OCI-LY1 (cell line): ENCODE results near the gene RFC1.
A peak's percentile ranks its signal among the peaks of the same experiment; 100 is the strongest.
"Not testable (repeated sequence)": the region's sequence is repeated elsewhere in the genome, so short reads cannot be mapped to it uniquely, and the experiment has no call there.

Experiments used
- H2AFZ ChIP-seq: fragments of 200-600 bp; sonication (generic), shearing (Covaris generic); 2 replicates; pipeline ENCODE4 v1.6.0; 2014; ENCODE audit warnings: antibody characterized with exemption, mild to moderate bottlenecking, low read length
- H3F3A ChIP-seq: fragments of 200-600 bp; sonication (generic), shearing (Covaris generic); 2 replicates; pipeline ENCODE4 v1.6.0; 2014; ENCODE audit warnings: mild to moderate bottlenecking, antibody characterized with exemption, low read length, moderate library complexity; ENCODE audit not compliant: insufficient read depth
- H3K27ac ChIP-seq: fragments of 200-600 bp; sonication (generic); 2 replicates; pipeline ENCODE4 v1.5.1; 2014; ENCODE audit warnings: low read length, mixed run types, mild to moderate bottlenecking, low read depth; ENCODE audit not compliant: poor library complexity, severe bottlenecking
- H3K27me3 ChIP-seq: fragments of 200-600 bp; sonication (generic); 2 replicates; pipeline ENCODE4 v1.6.0; 2014; ENCODE audit warnings: antibody characterized with exemption, mild to moderate bottlenecking, low read length, moderate library complexity; ENCODE audit not compliant: insufficient read depth
- H3K36me3 ChIP-seq: fragments of 200-600 bp; sonication (generic); 2 replicates; pipeline ENCODE4 v1.6.1; 2014; ENCODE audit warnings: mild to moderate bottlenecking, antibody characterized with exemption, low read length, moderate library complexity, mixed read lengths; ENCODE audit not compliant: insufficient read depth
- H3K4me1 ChIP-seq: fragments of 200-600 bp; sonication (generic); 2 replicates; pipeline ENCODE4 v1.5.1; 2014; ENCODE audit warnings: mild to moderate bottlenecking, low read length, moderate library complexity; ENCODE audit not compliant: insufficient read depth, severe bottlenecking
- H3K4me2 ChIP-seq: fragments of 200-600 bp; sonication (generic), shearing (Covaris generic); 2 replicates; pipeline ENCODE4 v1.6.1; 2014; ENCODE audit warnings: low read length
- H3K4me3 ChIP-seq: fragments of 200-600 bp; sonication (generic); 2 replicates; pipeline ENCODE4 v1.5.1; 2014; ENCODE audit warnings: low read length, low read depth, mild to moderate bottlenecking, mixed read lengths; ENCODE audit not compliant: poor library complexity, severe bottlenecking
- H3K79me2 ChIP-seq: fragments of 200-600 bp; shearing (Covaris generic); 2 replicates; pipeline ENCODE4 v1.6.1; 2016; ENCODE audit warnings: mixed run types, low read length, mixed read lengths; ENCODE audit not compliant: insufficient read depth
- H3K9ac ChIP-seq: fragments of 200-600 bp; sonication (generic), shearing (Covaris generic); 2 replicates; pipeline ENCODE4 v1.6.1; 2014; ENCODE audit warnings: mild to moderate bottlenecking, low read length, mixed read lengths
- H3K9me2 ChIP-seq: fragments of 200-600 bp; sonication (generic), shearing (Covaris generic); 2 replicates; pipeline ENCODE4 v1.6.1; 2014; ENCODE audit warnings: low read depth, mild to moderate bottlenecking, low read length, mixed read lengths
- H3K9me3 ChIP-seq: fragments of 200-600 bp; shearing (Covaris generic); 2 replicates; pipeline ENCODE4 v1.6.1; 2014; ENCODE audit warnings: low read length, mixed read lengths
- H4K20me1 ChIP-seq: fragments of 200-600 bp; sonication (generic), shearing (Covaris generic); 2 replicates; pipeline ENCODE4 v1.6.0; 2016; ENCODE audit warnings: mild to moderate bottlenecking, low read length; ENCODE audit not compliant: insufficient read depth
- CTCF ChIP-seq: fragments of 200-600 bp; sonication (generic), shearing (Covaris generic); IDR thresholded peaks from 2 replicates; pipeline ENCODE4 v1.5.1; 2017; ENCODE audit warnings: mild to moderate bottlenecking, antibody characterized with exemption, low read length, moderate library complexity, mixed read lengths
- EZH2 ChIP-seq: fragments of 200-600 bp; sonication (generic), shearing (Covaris generic); IDR thresholded peaks from 2 replicates; pipeline ENCODE4 v1.8.0; 2017; ENCODE audit warnings: borderline replicate concordance, mixed run types, mild to moderate bottlenecking, antibody characterized with exemption, low read length, moderate library complexity, mixed read lengths

RFC1 gene

DNA sequence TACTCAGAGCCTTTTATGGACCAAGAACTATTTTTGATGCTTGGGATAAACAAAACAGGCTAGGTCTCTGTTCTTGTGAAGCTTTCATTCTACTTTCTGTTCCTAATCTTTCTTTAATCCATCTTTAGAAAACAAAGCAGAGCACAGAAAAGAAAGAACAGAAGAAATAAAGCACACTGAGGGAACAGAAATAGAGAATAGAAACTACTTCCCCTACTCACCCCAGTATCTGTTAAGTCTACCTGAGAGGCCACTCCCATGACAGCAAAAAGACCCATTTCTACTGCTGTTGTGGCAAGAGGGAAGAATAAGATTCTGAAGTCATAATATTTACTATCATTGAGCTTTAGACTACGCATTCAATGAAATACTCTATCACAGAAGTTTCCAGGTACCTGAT is 9.2 kb downstream of the RFC1 start:
- H4K20me1 ChIP-seq, result no peaks in the 10 kb centered on the region
- peaks cover 8% of the 10 kb centered on the region; the same call in 1 of the 2 replicates for H3K36me3 ChIP-seq
- H3K4me1 ChIP-seq, result peaks cover 86% of the 10 kb centered on the region
- peaks cover 10% of the 10 kb centered on the region for H3F3A ChIP-seq
- H3K27me3 ChIP-seq, result no peaks in the 10 kb centered on the region
- peak overlapping the region; percentile 53; the same call in 1 of the 2 replicates for H3K9ac ChIP-seq
- H3K27ac ChIP-seq, result peak overlapping the region; percentile 91
- peak overlapping the region; percentile 34 for H3K4me3 ChIP-seq
- peaks cover 94% of the 10 kb centered on the region for H3K79me2 ChIP-seq
- H3K9me3 ChIP-seq, result no peaks in the 10 kb centered on the region
- H3K4me2 ChIP-seq, result peak overlapping the region; percentile 60
- no peak for TF ChIP-seq EZH2
- TF ChIP-seq CTCF, result no peak
- no peak overlapping the region for H2AFZ ChIP-seq
- no peaks in the 10 kb centered on the region for H3K9me2 ChIP-seq

- H3K9me2 ChIP-seq, result no peaks in the 10 kb centered on the region
- H3K36me3 ChIP-seq, result peaks cover 34% of the 10 kb centered on the region
- peak overlapping the region; percentile 85 for H3K4me2 ChIP-seq
- peak overlapping the region; percentile 56 for H3K4me3 ChIP-seq
- H2AFZ ChIP-seq, result no peak overlapping the region
- peaks cover 4% of the 10 kb centered on the region; the same call in 1 of the 2 replicates for H3K9me3 ChIP-seq
- H3K27me3 ChIP-seq, result no peaks in the 10 kb centered on the region
- no peaks in the 10 kb centered on the region for H4K20me1 ChIP-seq
- H3F3A ChIP-seq, result peaks cover 10% of the 10 kb centered on the region
- TF ChIP-seq CTCF, result no peak
- no peak for TF ChIP-seq EZH2
- H3K9ac ChIP-seq, result peak overlapping the region; percentile 65
- peak overlapping the region; percentile 91 for H3K27ac ChIP-seq
- H3K79me2 ChIP-seq, result peaks cover 82% of the 10 kb centered on the region
- peaks cover 71% of the 10 kb centered on the region for H3K4me1 ChIP-seq
Measured at GRCh38 chr4:39354254-39354552, 12.0 kb downstream of the RFC1 start.

GRCh38 chr4:39353478-39354253 is 12.5 kb downstream of the RFC1 start:
- Histone ChIP-seq H3K79me2 (peaks cover 81% of the 10 kb centered on the region), H3K4me3 (peak overlapping the region; percentile 56), H3K4me2 (peak overlapping the region; percentile 85), H3K9me3 (peaks cover 4% of the 10 kb centered on the region; the same call in 1 of the 2 replicates), H3K27me3 (no peaks in the 10 kb centered on the region), H2AFZ (no peak overlapping the region), H3F3A (peaks cover 10% of the 10 kb centered on the region), H3K36me3 (peaks cover 40% of the 10 kb centered on the region), H3K27ac (peak overlapping the region; percentile 91), H4K20me1 (no peaks in the 10 kb centered on the region), H3K9me2 (no peaks in the 10 kb centered on the region), H3K9ac (peak overlapping the region; percentile 65), H3K4me1 (peaks cover 65% of the 10 kb centered on the region)
- no peak for TF ChIP-seq EZH2
- no peak for TF ChIP-seq CTCF

- Histone ChIP-seq H3K4me1 (peaks cover 60% of the 10 kb centered on the region), H3F3A (peaks cover 10% of the 10 kb centered on the region), H3K27ac (peak overlapping the region; percentile 91), H3K4me3 (peak overlapping the region; percentile 56), H3K79me2 (peaks cover 76% of the 10 kb centered on the region), H3K9ac (peak overlapping the region; percentile 65), H3K36me3 (peaks cover 43% of the 10 kb centered on the region), H3K4me2 (peak overlapping the region; percentile 85)
- not testable (repeated sequence) for H4K20me1 ChIP-seq, H3K27me3 ChIP-seq, H3K9me3 ChIP-seq, H2AFZ ChIP-seq, H3K9me2 ChIP-seq
Measured at GRCh38 chr4:39353149-39353477, 13.0 kb downstream of the RFC1 start.
